CD4-positive, CD25-positive, alpha-beta regulatory T cell (primary cell): ENCODE results near the gene THSD8. TPM values are rescaled to one million over a fixed set of nuclear protein-coding genes. Genes with fewer than 3 reads are reported as not detected.

Experiments used
- ATAC-seq, 2 donors: fragments of 150-1000 bp; cut with Tn5 transposase; one replicate each; pipeline ENCODE4 v1.10.0; 2021; ENCODE audit warnings: low read depth in 2 of 2, moderate number of reproducible peaks in 2 of 2, moderate library complexity in 1 of 2
- DNase-seq, 3 donors: peaks; one replicate each; pipeline versions ENCODE4 v3.0.0 to v3.0.0-alpha.2; 2012 to 2022; ENCODE audit warnings: mixed read lengths in 1 of 3
- H3K27ac ChIP-seq: one replicate; pipeline ENCODE4 v1.7.0; 2013; ENCODE audit warnings: mild to moderate bottlenecking, low read length; ENCODE audit not compliant: insufficient read depth, poor library complexity, severe bottlenecking
- H3K27me3 ChIP-seq: one replicate; pipeline ENCODE4 v1.7.0; 2013; ENCODE audit warnings: low read length; ENCODE audit not compliant: control insufficient read depth, insufficient read depth
- H3K36me3 ChIP-seq: one replicate; pipeline ENCODE4 v1.7.0; 2013; ENCODE audit warnings: mild to moderate bottlenecking, low read length, moderate library complexity; ENCODE audit not compliant: control insufficient read depth, insufficient read depth
- H3K4me1 ChIP-seq: 2 replicates; pipeline ENCODE4 v1.7.0; 2013; ENCODE audit warnings: mild to moderate bottlenecking, low read length; ENCODE audit not compliant: insufficient read depth, control insufficient read depth, poor library complexity, severe bottlenecking
- H3K4me3 ChIP-seq: one replicate; pipeline ENCODE4 v1.7.0; 2013; ENCODE audit warnings: low read depth, mild to moderate bottlenecking, low read length, moderate library complexity
- H3K9me3 ChIP-seq, 2 experiments: 1 replicate in 1 of 2; 2 replicates in 1 of 2; pipeline ENCODE4 v1.7.0; 2013; ENCODE audit warnings: low read length in 2 of 2, mild to moderate bottlenecking in 1 of 2, moderate library complexity in 1 of 2; ENCODE audit not compliant: control insufficient read depth in 2 of 2
- H3K27ac Mint-ChIP-seq, 3 donors: one replicate each; pipeline ENCODE4 v1.8.0; 2020 to 2022; ENCODE audit warnings: mild to moderate bottlenecking in 3 of 3, mixed read lengths in 3 of 3, moderate library complexity in 2 of 3
- H3K27me3 Mint-ChIP-seq: one replicate; pipeline ENCODE4 v1.8.0; 2022; ENCODE audit warnings: mild to moderate bottlenecking, mixed read lengths
- H3K36me3 Mint-ChIP-seq: one replicate; pipeline ENCODE4 v1.8.0; 2020; ENCODE audit warnings: mixed read lengths
- H3K4me1 Mint-ChIP-seq, 4 donors: one replicate each; pipeline ENCODE4 v1.8.0; 2020 to 2022; ENCODE audit warnings: mixed read lengths in 4 of 4, mild to moderate bottlenecking in 1 of 4
- H3K4me3 Mint-ChIP-seq, 4 donors: one replicate each; pipeline ENCODE4 v1.8.0; 2020 to 2022; ENCODE audit warnings: mild to moderate bottlenecking in 4 of 4, mixed read lengths in 4 of 4, moderate library complexity in 3 of 4
- H3K9me3 Mint-ChIP-seq, 7 donors: one replicate each; pipeline ENCODE4 v1.8.0; 2020 to 2022; ENCODE audit warnings: mixed read lengths in 7 of 7, mild to moderate bottlenecking in 3 of 7, moderate library complexity in 2 of 7
- polyA plus RNA-seq, 4 donors: library from polyadenylated mRNA; unstranded; fragments of 300-500 nt; fragmentation: Illumina TruSeq; gene quantifications; one replicate each; pipeline ENCODE4 v1.2.3, GENCODE V29; 2021
- total RNA-seq: library from RNA; stranded (reverse); gene quantifications from one replicate; pipeline ENCODE4 v1.2.3, GENCODE V29; 2022

The THSD8 gene
- total and polyA plus RNA-seq, 5 donors from 2014 or later: 0.66 to 13.9 (median 3.8) TPM; not detected in 1

DNA sequence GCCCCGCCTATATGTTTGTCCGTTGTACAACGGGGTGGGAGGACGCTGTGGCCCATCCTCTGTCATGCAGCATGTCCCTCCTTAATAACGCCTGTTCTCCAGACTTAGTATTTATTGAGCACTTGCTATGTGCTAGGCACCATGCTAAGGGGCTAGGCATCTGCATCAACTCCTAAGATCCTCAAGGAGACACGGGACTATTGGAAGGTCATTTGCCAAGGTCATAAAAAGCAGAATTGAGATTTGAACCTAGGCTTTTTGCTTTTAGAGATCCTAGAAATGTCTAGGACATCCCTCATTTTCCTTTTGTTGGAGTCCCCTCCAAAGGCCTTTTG, 34.6 kb downstream of the THSD8 start:
- no peaks in the 10 kb centered on the region for H3K36me3 Mint-ChIP-seq
- no peak for DNase-seq
- peaks cover 43% of the 10 kb centered on the region for H3K4me1 ChIP-seq
- peaks cover 0 to 14% (median 0%) of the 10 kb centered on the region in 7 donors for H3K9me3 Mint-ChIP-seq
- no peak overlapping the region for H3K27ac ChIP-seq
- no peak for ATAC-seq
- peaks cover 91% of the 10 kb centered on the region for H3K27me3 Mint-ChIP-seq
- no peak overlapping the region for H3K27ac Mint-ChIP-seq
- peak overlapping the region in 1 of 4 donors; percentile 47 for H3K4me3 Mint-ChIP-seq
- peaks cover 6 to 61% (median 31%) of the 10 kb centered on the region in 4 donors for H3K4me1 Mint-ChIP-seq
- no peaks in the 10 kb centered on the region for H3K9me3 ChIP-seq
- H3K27me3 ChIP-seq: peaks cover 46% of the 10 kb centered on the region
- no peaks in the 10 kb centered on the region for H3K36me3 ChIP-seq
- H3K4me3 ChIP-seq: no peak overlapping the region

DNA sequence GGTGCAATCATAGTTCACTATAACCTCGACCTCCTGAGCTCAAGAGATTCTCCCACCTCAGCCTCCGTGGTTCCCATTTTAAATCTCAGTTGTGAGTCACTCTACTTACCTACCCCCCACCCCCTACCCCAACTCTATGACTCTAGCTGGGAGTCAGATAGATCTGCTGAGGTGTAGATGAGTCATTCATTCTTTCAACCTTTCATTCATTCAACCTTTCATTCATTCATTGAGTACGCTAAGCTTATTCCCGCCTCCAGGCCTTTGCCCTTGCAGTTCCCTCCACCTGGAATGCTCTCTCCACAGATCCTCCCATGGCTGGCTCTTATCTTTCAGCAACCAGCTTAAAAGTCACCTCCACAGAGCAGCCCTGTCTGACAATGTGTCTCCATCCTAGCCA, 35.4 kb downstream of the THSD8 start:
- no peaks in the 10 kb centered on the region for H3K9me3 ChIP-seq
- H3K36me3 Mint-ChIP-seq: no peaks in the 10 kb centered on the region

DNA sequence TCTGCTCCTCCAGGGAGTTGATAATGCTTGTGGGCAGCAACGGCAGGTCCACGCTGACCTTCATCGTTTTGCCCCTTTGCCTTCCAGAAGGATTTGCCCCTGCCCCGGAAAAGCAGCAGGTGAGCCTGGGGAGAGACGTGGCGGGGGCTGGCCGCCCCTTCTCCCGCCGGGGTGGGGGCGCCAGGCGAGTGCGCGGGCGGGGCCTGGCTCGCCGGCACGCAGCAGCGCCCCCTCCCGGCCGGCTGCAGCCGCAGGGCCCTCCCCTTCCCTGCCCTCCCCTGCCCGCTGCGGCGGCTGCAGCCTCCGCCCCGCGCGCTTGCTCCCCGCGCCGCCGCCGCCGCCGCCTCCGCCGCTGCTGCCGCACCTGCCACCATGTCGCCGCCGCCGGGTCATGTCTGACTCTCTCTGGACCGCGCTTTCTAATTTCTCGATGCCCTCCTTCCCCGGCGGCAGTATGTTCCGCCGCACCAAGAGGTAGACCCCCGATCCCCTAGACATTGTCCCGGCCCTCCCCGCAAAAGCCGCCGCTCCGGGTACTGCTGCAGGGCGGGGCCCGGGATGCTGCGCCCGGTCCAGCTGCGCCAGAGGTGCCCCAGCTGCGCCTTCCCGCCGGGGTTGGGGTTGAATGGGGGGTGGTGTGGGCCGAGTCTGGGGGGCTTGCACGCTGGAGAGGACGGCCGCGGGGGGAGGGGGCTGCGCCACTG, 36.5 kb downstream of the THSD8 start, which contains the start of gene MAST1:
TSS of gene MAST1 (plus strand) at position 334 of the 704 bp plus-strand sequence. CDS start at position 392, 58 bp downstream.
- Mint-ChIP-seq H3K4me3 (peak within 1 kb of the TSS; percentile 67 to 78 (median 70)), H3K36me3 (no peaks in the 10 kb centered on the region), H3K4me1 (peaks cover 0 to 54% (median 25%) of the 10 kb centered on the region in 4 donors), H3K27me3 (peaks cover 81% of the 10 kb centered on the region), H3K27ac (peak within 1 kb of the TSS in 1 of 3 donors; percentile 69), H3K9me3 (peaks cover 0 to 9% (median 0%) of the 10 kb centered on the region in 7 donors)
- no peaks in the 10 kb centered on the region for H3K9me3 ChIP-seq
- no peaks in the 10 kb centered on the region for H3K36me3 ChIP-seq
- no peak within 1 kb of the TSS for H3K27ac ChIP-seq
- H3K4me3 ChIP-seq: no peak within 1 kb of the TSS
- DNase-seq: peak; percentile 33 to 59 (median 46)
- peak; percentile 59 to 69 for ATAC-seq
- H3K27me3 ChIP-seq: peaks cover 39% of the 10 kb centered on the region
- peaks cover 41% of the 10 kb centered on the region for H3K4me1 ChIP-seq

More for the DNA sequence above, 35.4 kb downstream of the THSD8 start:
- ATAC-seq (no peak), DNase-seq (no peak)
- no peak overlapping the region for H3K4me3 ChIP-seq
- peaks cover 45% of the 10 kb centered on the region for H3K4me1 ChIP-seq
- Mint-ChIP-seq H3K27me3 (peaks cover 91% of the 10 kb centered on the region), H3K9me3 (peaks cover 0 to 14% (median 0%) of the 10 kb centered on the region in 7 donors), H3K4me3 (peak overlapping the region; percentile 12 to 60 (median 40)), H3K27ac (no peak overlapping the region), H3K4me1 (peaks cover 0 to 62% (median 33%) of the 10 kb centered on the region in 4 donors)
- H3K27me3 ChIP-seq: peaks cover 44% of the 10 kb centered on the region
- H3K36me3 ChIP-seq: no peaks in the 10 kb centered on the region
- no peak overlapping the region for H3K27ac ChIP-seq

DNA sequence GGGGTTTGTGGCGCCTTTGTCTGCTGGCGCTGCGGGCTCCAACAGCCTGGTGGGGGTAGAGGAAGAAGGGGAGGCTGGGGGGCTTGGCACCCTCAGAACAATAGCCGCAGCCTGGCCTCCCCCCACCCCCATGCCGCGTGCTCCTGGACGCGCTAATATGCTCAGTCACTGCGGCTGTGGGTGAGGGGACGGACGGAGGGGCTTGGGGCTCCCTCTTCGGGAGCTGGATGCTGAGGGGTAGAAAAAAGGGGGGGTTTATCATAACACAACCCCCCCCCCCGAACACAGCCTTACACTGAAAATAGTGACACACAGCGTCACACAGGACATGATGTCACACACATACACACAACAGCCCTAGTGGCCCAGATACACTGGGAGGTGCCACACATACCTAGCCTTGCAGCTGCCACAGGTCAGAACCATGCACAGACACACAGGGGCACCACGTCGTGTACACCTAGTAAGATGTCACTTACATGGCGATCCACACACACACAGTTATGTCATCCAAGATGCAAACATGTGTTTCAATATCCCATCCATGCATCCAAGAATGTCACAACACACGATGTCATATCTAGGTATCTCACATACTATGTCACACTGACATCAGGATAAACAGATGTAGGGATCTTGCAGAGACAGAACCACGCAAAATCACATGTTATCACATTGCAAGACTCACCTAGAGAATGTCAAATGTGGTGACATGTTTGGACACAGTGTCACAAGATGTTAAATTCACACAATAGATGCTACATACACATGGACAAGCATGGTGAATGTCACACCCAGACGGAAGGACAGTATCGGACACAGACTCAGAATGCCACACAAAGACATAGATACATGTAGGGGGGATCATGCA, 37.3 kb downstream of the THSD8 start:
- Mint-ChIP-seq H3K36me3 (no peaks in the 10 kb centered on the region), H3K4me3 (peak overlapping the region; percentile 44 to 73 (median 67)), H3K4me1 (peaks cover 0 to 53% (median 24%) of the 10 kb centered on the region in 4 donors), H3K27ac (no peak overlapping the region), H3K27me3 (peaks cover 86% of the 10 kb centered on the region), H3K9me3 (peaks cover 0 to 9% (median 0%) of the 10 kb centered on the region in 7 donors)
- peaks cover 35% of the 10 kb centered on the region for H3K4me1 ChIP-seq
- no peaks in the 10 kb centered on the region for H3K36me3 ChIP-seq
- H3K4me3 ChIP-seq: no peak overlapping the region
- H3K9me3 ChIP-seq: no peaks in the 10 kb centered on the region
- no peak overlapping the region for H3K27ac ChIP-seq
- peak in 2 of 3 donors; percentile 38 to 63 for DNase-seq
- peaks cover 38% of the 10 kb centered on the region for H3K27me3 ChIP-seq
- peak; percentile 44 to 47 for ATAC-seq

DNA sequence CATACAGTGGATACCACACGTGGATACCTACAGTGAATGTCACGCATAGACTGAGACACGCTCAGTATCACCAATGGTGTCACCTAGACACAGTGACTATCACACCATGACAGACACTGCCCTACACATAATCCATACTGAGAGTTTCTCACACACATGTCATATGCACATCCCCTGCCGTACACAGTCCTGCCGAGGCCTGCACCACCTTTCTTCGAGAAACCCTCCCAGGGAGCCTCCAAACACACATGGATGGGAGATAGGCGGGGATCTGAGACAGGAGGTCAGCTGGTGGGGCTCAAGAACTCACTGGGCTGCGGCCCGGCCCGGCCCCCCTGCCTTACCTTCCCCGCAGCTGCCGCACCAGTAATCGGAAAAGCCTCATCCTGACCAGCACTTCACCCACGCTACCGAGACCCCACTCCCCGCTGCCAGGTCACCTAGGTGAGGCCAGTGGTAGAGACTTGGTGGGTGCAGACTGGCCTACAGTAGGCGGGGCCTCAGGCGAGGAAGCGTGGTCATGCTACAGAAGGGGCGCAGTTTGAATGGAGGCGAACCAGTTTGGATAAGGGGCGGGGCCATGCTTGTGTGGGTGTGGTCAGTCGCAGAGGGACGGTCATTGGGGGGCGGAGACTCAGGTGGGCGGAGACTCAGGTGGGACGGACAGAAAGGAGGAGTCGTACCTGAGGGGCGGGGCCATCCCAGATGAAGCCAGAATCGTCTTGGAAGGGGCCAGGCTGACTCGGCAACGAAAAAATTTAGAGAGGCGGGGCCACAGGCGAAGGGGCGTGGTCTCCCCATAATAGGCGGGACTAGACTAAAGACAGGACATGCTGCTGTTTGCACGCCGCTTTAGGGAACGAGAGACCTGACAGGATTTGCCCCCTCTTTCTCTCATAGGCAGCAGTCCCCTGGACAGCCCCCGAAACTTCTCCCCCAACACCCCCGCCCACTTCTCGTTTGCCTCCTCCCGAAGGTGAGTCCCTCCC, 38.5 kb downstream of the THSD8 start:
- Histone ChIP-seq H3K27me3 (peaks cover 30% of the 10 kb centered on the region), H3K36me3 (no peaks in the 10 kb centered on the region), H3K4me1 (peaks cover 30% of the 10 kb centered on the region), H3K4me3 (no peak overlapping the region), H3K9me3 (no peaks in the 10 kb centered on the region), H3K27ac (no peak overlapping the region)
- H3K27ac Mint-ChIP-seq: no peak overlapping the region
- peak overlapping the region in 2 of 4 donors; percentile 29 to 35 for H3K4me3 Mint-ChIP-seq
- peaks cover 0 to 9% (median 0%) of the 10 kb centered on the region in 7 donors for H3K9me3 Mint-ChIP-seq
- no peaks in the 10 kb centered on the region for H3K36me3 Mint-ChIP-seq
- ATAC-seq: no peak
- DNase-seq: peak in 2 of 3 donors; percentile 18 to 48
- H3K27me3 Mint-ChIP-seq: peaks cover 84% of the 10 kb centered on the region
- peaks cover 0 to 45% (median 22%) of the 10 kb centered on the region in 4 donors for H3K4me1 Mint-ChIP-seq

DNA sequence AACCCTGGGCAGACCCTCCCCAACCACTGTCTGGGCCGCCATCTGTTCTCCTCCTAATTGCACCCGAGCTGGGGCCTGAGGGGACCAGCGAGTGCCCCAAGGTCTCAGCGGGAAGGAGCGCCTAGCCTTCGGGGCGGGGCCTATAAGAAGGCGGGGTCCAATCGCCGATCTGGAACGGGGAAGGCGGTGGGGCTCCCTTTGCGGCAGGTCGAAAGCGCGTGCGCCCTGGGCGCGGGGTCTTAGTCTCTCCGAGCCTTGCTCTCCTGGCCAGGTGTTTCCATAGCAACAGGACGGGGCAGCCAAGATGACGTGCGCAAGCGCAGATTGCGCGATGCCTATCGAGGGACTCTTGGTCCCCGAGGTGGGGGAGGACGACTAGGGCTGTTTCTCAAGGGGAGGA, 39.2 kb downstream of the THSD8 start:
- peaks cover 30% of the 10 kb centered on the region for H3K27me3 ChIP-seq
- Mint-ChIP-seq H3K4me1 (peaks cover 0 to 42% (median 22%) of the 10 kb centered on the region in 4 donors), H3K9me3 (peaks cover 0 to 9% (median 0%) of the 10 kb centered on the region in 7 donors), H3K4me3 (peak overlapping the region in 2 of 4 donors; percentile 32 to 56), H3K36me3 (no peaks in the 10 kb centered on the region), H3K27me3 (peaks cover 79% of the 10 kb centered on the region), H3K27ac (no peak overlapping the region)
- DNase-seq: no peak
- no peaks in the 10 kb centered on the region for H3K9me3 ChIP-seq
- no peak for ATAC-seq
- no peak overlapping the region for H3K27ac ChIP-seq
- H3K36me3 ChIP-seq: no peaks in the 10 kb centered on the region
- no peak overlapping the region for H3K4me3 ChIP-seq
- H3K4me1 ChIP-seq: peaks cover 30% of the 10 kb centered on the region

DNA sequence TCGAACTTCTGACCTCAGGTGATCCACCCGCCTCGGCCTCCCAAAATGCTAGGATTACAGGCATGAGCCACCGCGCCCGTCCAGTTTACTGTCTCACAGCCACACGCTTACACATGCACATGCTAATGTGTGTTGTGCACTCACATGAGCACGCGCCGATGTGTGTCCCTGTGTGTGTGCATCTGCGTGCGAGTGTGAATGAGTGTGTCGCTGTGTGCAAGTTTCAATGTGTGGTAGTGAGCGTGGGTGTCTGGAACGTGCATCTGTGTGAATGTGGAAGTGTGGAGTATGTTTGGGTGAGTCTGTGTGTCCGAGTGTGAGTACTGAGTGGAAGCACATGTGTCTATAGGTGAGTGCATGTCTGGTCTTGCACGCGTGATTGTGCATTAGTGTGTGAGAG, 40.6 kb downstream of the THSD8 start:
- no peak for ATAC-seq
- Histone ChIP-seq H3K9me3 (no peaks in the 10 kb centered on the region), H3K4me1 (peaks cover 34% of the 10 kb centered on the region), H3K4me3 (no peak overlapping the region), H3K27ac (no peak overlapping the region), H3K36me3 (no peaks in the 10 kb centered on the region), H3K27me3 (peaks cover 26% of the 10 kb centered on the region)
- H3K9me3 Mint-ChIP-seq: peaks cover 0 to 6% (median 0%) of the 10 kb centered on the region in 7 donors
- H3K4me3 Mint-ChIP-seq: no peak overlapping the region
- peaks cover 69% of the 10 kb centered on the region for H3K27me3 Mint-ChIP-seq
- no peak overlapping the region for H3K27ac Mint-ChIP-seq
- H3K4me1 Mint-ChIP-seq: peaks cover 0 to 40% (median 20%) of the 10 kb centered on the region in 4 donors
- no peaks in the 10 kb centered on the region for H3K36me3 Mint-ChIP-seq
- no peak for DNase-seq
